Skin epidermis (tissue), 12 donors: Measurements from ENCODE around the gene SESN3.

Experiments
- H3K27ac ChIP-seq, 21 experiments: fragments of 200-600 bp; sonication (generic) in 11 of 21; one replicate each; pipeline ENCODE4 v1.5.0; 2020; ENCODE audit warnings: mild to moderate bottlenecking in 3 of 21, inconsistent platforms in 2 of 21, moderate library complexity in 2 of 21
- H3K4me3 ChIP-seq, 7 experiments: fragments of 200-600 bp; sonication (generic) in 2 of 7; one replicate each; pipeline ENCODE4 v1.5.0; 2020; ENCODE audit warnings: inconsistent platforms in 2 of 7, mild to moderate bottlenecking in 2 of 7, moderate library complexity in 1 of 7

Gene SESN3

GRCh38 chr11:95161248-95161647 is 69.8 kb downstream of the SESN3 start:
- Histone ChIP-seq H3K27ac (no peak overlapping the region), H3K4me3 (no peak overlapping the region)

GRCh38 chr11:95157824-95158223 is 73.2 kb downstream of the SESN3 start:
- peak overlapping the region in 5 of 21 experiments; percentile 1 to 69 (median 45) for H3K27ac ChIP-seq
- H3K4me3 ChIP-seq: no peak overlapping the region

GRCh38 chr11:95156916-95157541 is 74.0 kb downstream of the SESN3 start:
- H3K27ac ChIP-seq: peak overlapping the region in 8 of 21 experiments; percentile 1 to 69 (median 42)
- no peak overlapping the region for H3K4me3 ChIP-seq

GRCh38 chr11:95156133-95156721 is 74.8 kb downstream of the SESN3 start:
- H3K4me3 ChIP-seq: no peak overlapping the region
- peak overlapping the region in 6 of 21 experiments; percentile 5 to 69 (median 42) for H3K27ac ChIP-seq

- H3K4me3 ChIP-seq: no peak overlapping the region
- H3K27ac ChIP-seq: no peak overlapping the region
Measured at GRCh38 chr11:95155385-95155784, 75.6 kb downstream of the SESN3 start.

GRCh38 chr11:95154514-95154913 is 76.5 kb downstream of the SESN3 start:
- Histone ChIP-seq H3K4me3 (no peak overlapping the region), H3K27ac (no peak overlapping the region)

- H3K27ac ChIP-seq: peak overlapping the region in 10 of 21 experiments; percentile 7 to 93 (median 60)
Measured at GRCh38 chr11:95153857-95154246, 77.2 kb downstream of the SESN3 start.

GRCh38 chr11:95152876-95153856 is 77.8 kb downstream of the SESN3 start:
- Histone ChIP-seq H3K27ac (peak overlapping the region in 14 of 21 experiments; percentile 7 to 95 (median 60)), H3K4me3 (peak overlapping the region in 4 of 7 experiments; percentile 0 to 30 (median 9))

More at GRCh38 chr11:95153857-95154246, 77.2 kb downstream of the SESN3 start:
- H3K4me3 ChIP-seq: peak overlapping the region in 1 of 7 experiments; percentile 0

GRCh38 chr11:95150956-95151684 is 79.9 kb downstream of the SESN3 start:
- peak overlapping the region; percentile 41 to 70 (median 47) for H3K4me3 ChIP-seq
- H3K27ac ChIP-seq: peak overlapping the region; percentile 67 to 97 (median 85)

- Histone ChIP-seq H3K27ac (peak overlapping the region in 20 of 21 experiments; percentile 67 to 97 (median 85)), H3K4me3 (peak overlapping the region in 6 of 7 experiments; percentile 8 to 70 (median 46))
Measured at GRCh38 chr11:95149651-95150364, 81.2 kb downstream of the SESN3 start.

- peak overlapping the region in 4 of 21 experiments; percentile 35 to 89 (median 77) for H3K27ac ChIP-seq
- no peak overlapping the region for H3K4me3 ChIP-seq
Measured at GRCh38 chr11:95148938-95149337, 82.1 kb downstream of the SESN3 start.

GRCh38 chr11:95148406-95148805 is 82.6 kb downstream of the SESN3 start:
- Histone ChIP-seq H3K27ac (peak overlapping the region in 11 of 21 experiments; percentile 5 to 69 (median 50)), H3K4me3 (no peak overlapping the region)

- peak overlapping the region in 15 of 21 experiments; percentile 4 to 63 (median 37) for H3K27ac ChIP-seq
Measured at GRCh38 chr11:95147364-95147905, 83.6 kb downstream of the SESN3 start.

GRCh38 chr11:95145430-95146060 is 85.5 kb downstream of the SESN3 start:
- Histone ChIP-seq H3K27ac (no peak overlapping the region), H3K4me3 (no peak overlapping the region)

More at GRCh38 chr11:95147364-95147905, 83.6 kb downstream of the SESN3 start:
- H3K4me3 ChIP-seq: no peak overlapping the region

GRCh38 chr11:95144313-95145235 is 86.4 kb downstream of the SESN3 start:
- Histone ChIP-seq H3K27ac (no peak overlapping the region), H3K4me3 (no peak overlapping the region)

- Histone ChIP-seq H3K4me3 (no peak overlapping the region), H3K27ac (no peak overlapping the region)
Measured at GRCh38 chr11:95143106-95143681, 87.8 kb downstream of the SESN3 start.

- no peak overlapping the region for H3K27ac ChIP-seq
- H3K4me3 ChIP-seq: no peak overlapping the region
Measured at GRCh38 chr11:95142431-95142830, 88.6 kb downstream of the SESN3 start.
